DND-41 (cell line): ENCODE data around the gene BMS1.
"Not testable (repeated sequence)": the region's sequence is repeated elsewhere in the genome, so short reads cannot be mapped to it uniquely, and the experiment has no call there.

Experiments
- CTCF ChIP-seq: IDR thresholded peaks from 2 replicates; pipeline ENCODE4 v1.5.1; 2012; ENCODE audit warnings: borderline replicate concordance, low read length, moderate library complexity, mild to moderate bottlenecking; ENCODE audit not compliant: poor library complexity, severe bottlenecking; ENCODE audit errors: extremely low read depth
- EZH2 ChIP-seq: IDR thresholded peaks from 3 replicates; pipeline ENCODE4 v1.6.1; 2012; ENCODE audit warnings: borderline replicate concordance, low read depth, mild to moderate bottlenecking, moderate library complexity, low read length, inconsistent platforms; ENCODE audit not compliant: severe bottlenecking

GRCh38 chr10:42871138-42871641, 88.6 kb downstream of the BMS1 start:
- not testable (repeated sequence) for TF ChIP-seq CTCF, EZH2
